ENCODE results near the gene SMAP1. TPM values are rescaled to one million over a fixed set of nuclear protein-coding genes. Genes with fewer than 3 reads are reported as not detected.

SMAP1 gene
- total RNA-seq, 2 experiments from 2014 or later: 24.8 to 31.5 TPM

DNA sequence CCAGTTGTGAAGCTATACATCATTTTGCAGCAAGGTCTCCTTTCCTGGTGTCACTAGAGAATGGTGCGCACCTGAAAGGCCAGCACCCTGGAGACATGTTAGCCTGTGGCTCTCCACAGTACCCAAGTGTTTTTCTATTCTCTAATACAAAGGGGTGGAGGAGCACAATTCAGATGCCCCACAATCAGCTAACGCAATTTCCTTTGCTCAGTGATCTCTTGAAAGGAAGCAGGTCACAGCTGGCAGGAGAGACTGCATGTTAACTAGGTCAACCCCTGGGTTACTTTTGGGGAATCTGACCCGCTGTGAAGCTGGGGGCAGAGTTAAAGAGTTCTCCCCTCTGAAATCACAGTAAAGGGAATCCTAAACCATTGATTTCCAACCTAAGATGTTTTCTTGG is 196.7 kb downstream of the SMAP1 start:
- H3K4me3 Mint-ChIP-seq: no peak overlapping the region
- H3K36me3 Mint-ChIP-seq (ENCODE audit: low read depth): peaks cover 3% of the 10 kb centered on the region
- intact Hi-C loops (cut with DNase I, micrococcal nuclease): no loop called here
- no peak for ATAC-seq
- no peak overlapping the region for H3K27ac Mint-ChIP-seq
- CTCF ChIA-PET: interaction anchor here (0.7 to 1.5 kb wide), 4 partner anchors 44 to 802 kb away, joined by 3 to 5 read pairs (median 4); no protein-coding TSS in a partner anchor
- no peaks in the 10 kb centered on the region for H3K4me1 Mint-ChIP-seq
- H3K27me3 Mint-ChIP-seq: no peaks in the 10 kb centered on the region
- DNase-seq: no peak
- POLR2A ChIA-PET: no interaction called here
- H3K9me3 Mint-ChIP-seq (ENCODE audit: low read depth): no peaks in the 10 kb centered on the region

DNA sequence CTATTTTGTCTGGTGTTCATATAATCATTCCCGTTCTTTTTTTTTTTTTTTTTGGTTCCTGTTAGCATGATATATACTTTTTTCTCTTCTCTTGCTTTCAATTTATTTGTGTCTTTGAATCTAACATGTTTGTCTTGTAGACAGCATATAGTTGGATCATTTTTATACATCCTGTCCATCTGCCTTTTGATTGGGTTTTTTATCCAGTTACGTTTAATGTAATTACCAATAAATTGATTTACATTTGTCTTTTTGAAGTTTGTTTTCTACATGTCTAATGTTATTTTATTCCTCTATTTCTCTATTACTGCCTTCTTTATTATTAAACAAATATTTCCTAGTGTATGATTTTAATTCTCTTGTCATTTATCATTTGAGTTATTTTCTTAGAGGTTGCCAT is 204.8 kb downstream of the SMAP1 start:
- ATAC-seq (no peak), DNase-seq (no peak)
- CTCF ChIA-PET: interaction anchor here (1.0 to 2.0 kb wide), 2 partner anchors 10 to 12 kb away, joined by 3 to 5 read pairs; no protein-coding TSS in a partner anchor
- Mint-ChIP-seq H3K36me3 (ENCODE audit: low read depth) (no peaks in the 10 kb centered on the region), H3K27ac (no peak overlapping the region), H3K4me1 (no peaks in the 10 kb centered on the region), H3K4me3 (no peak overlapping the region), H3K27me3 (peaks cover 3% of the 10 kb centered on the region), H3K9me3 (ENCODE audit: low read depth) (peaks cover 20% of the 10 kb centered on the region)
- intact Hi-C loops (cut with DNase I, micrococcal nuclease): no loop called here
- POLR2A ChIA-PET: no interaction called here

DNA sequence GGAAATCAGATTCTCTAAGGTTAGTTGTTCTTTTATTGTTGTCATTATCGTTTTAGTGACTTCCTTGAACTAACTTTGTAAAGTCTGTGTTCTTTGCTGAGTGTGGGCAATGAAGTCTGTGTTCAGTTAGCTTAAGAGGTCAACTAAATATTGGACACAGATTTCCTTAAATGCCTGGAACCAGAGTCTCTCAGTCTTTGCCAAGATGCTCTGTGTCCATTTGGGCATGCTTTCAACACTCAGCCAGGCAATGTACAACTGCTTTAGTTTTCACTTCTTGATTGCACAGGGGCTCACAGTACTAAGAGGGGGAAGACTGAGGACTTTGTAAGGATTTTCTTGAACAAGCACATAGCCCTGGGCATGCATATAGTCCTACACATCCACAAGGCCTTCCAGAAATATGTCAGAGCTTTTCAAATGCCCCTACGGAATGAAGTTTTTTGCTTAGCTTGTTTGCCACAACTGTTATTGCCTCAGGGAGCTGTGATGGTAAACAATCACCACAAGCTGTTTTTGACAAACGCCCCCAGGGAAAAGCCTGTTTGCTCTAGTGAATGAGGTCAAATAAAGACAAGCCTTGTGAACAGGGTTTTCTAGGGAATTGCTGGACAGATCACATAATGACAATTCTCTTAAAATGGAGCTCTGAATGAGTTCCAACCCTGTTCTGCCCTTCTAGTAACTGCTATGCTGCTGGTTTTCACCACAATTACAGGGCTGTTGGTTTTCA is 206.7 kb downstream of the SMAP1 start:
- Mint-ChIP-seq H3K9me3 (ENCODE audit: low read depth) (peaks cover 20% of the 10 kb centered on the region), H3K27ac (no peak overlapping the region), H3K4me1 (no peaks in the 10 kb centered on the region), H3K4me3 (no peak overlapping the region), H3K36me3 (ENCODE audit: low read depth) (no peaks in the 10 kb centered on the region), H3K27me3 (peaks cover 4% of the 10 kb centered on the region)
- no peak for ATAC-seq
- DNase-seq: no peak
- intact Hi-C loops (cut with DNase I, micrococcal nuclease): no loop called here
- POLR2A ChIA-PET: no interaction called here
- CTCF ChIA-PET: interaction anchor here (0.5 to 2.4 kb wide), 3 partner anchors 10 to 291 kb away, joined by 3 to 12 read pairs (median 5); no protein-coding TSS in a partner anchor

DNA sequence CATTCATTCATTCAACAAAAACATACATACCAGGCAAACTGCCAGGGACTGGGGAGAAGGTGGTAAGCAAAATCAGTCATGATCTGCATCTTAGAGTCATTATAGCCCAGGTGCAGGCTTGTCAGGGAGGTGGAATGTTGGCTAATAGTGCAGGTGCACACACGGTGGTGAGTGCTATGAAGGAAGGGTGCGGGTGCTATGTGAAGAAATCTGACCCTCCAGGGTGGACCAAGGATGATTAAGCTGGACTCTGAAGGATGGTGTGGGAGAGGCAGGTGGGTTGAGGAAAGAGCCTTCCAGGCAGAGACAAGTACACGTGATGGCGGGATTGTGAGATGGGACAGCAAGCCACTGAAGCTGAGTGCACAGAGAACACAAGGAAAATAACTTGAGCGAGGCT is 211.8 kb downstream of the SMAP1 start:
- no peak for ATAC-seq
- CTCF ChIA-PET: interaction anchor here (0.6 to 3.6 kb wide), 4 partner anchors 152 to 172 kb away, joined by 3 to 21 read pairs (median 4); no protein-coding TSS in a partner anchor
- H3K27ac Mint-ChIP-seq: no peak overlapping the region
- H3K9me3 Mint-ChIP-seq (ENCODE audit: low read depth): no peaks in the 10 kb centered on the region
- POLR2A ChIA-PET: no interaction called here
- no peaks in the 10 kb centered on the region for H3K4me1 Mint-ChIP-seq
- peaks cover 11% of the 10 kb centered on the region for H3K27me3 Mint-ChIP-seq
- DNase-seq: no peak
- intact Hi-C loops (cut with DNase I, micrococcal nuclease): no loop called here
- no peaks in the 10 kb centered on the region for H3K36me3 Mint-ChIP-seq (ENCODE audit: low read depth)
- no peak overlapping the region for H3K4me3 Mint-ChIP-seq

DNA sequence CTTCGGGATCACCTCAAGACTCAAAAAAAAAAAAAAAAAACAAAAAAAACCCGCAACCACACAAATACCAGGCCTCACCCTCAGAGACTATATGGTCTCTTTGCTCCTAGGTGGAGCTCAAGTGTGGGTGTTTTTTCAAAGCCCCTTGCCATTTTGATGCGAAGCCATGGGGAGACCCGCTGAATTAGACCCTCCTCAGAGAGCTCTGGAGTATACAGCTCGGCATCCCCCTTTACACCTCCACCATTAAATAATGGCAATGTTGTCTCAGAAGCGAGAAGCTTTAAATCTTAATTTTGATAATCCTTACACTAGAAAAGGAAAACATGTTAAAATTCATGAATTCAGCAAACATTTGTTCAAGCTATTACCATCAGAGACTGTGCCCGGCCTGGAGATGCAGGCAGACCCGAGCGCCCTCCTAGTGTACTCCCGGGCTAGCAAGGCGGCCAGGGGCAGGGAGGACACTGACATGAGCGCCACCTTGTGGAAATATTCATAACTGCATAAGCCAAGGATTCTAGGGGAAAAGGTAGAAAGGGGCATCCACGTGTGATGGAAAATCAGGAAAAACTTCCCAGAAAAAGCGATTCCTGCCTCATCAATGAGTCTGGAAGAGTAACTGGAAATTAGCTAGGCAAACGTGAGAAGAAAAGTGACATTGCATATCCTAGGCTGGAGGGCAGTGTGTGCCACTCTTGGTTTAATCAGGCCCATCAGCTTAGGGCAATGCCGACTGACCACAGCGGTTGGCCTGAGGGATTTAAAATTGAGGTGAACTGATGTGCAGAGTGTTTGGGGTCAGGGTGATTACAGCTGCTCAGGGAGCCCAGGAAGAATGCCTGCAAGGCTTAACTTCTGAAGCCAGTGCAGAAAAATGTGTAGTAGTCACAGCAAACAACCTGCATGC is 216.6 kb downstream of the SMAP1 start:
- Mint-ChIP-seq H3K4me3 (no peak overlapping the region), H3K9me3 (ENCODE audit: low read depth) (no peaks in the 10 kb centered on the region), H3K36me3 (ENCODE audit: low read depth) (no peaks in the 10 kb centered on the region), H3K4me1 (no peaks in the 10 kb centered on the region), H3K27ac (no peak overlapping the region), H3K27me3 (peaks cover 7% of the 10 kb centered on the region)
- ChIA-PET POLR2A (interaction anchor here (0.6 kb wide), 1 partner anchor 179 kb away, joined by 3 read pairs; no protein-coding TSS in a partner anchor), CTCF (interaction anchor here (0.6 to 3.3 kb wide), 37 partner anchors 9 to 663 kb away, joined by 3 to 61 read pairs (median 3); no protein-coding TSS in a partner anchor)
- DNase-seq (peak; percentile 73), ATAC-seq (peak; percentile 90)
- intact Hi-C loops (cut with DNase I, micrococcal nuclease): loop anchor here (1.0 to 5.0 kb wide), 8 partner anchors 72 to 663 kb away; partner anchors contain the start of gene B3GAT2 (in 1 of the 2)

DNA sequence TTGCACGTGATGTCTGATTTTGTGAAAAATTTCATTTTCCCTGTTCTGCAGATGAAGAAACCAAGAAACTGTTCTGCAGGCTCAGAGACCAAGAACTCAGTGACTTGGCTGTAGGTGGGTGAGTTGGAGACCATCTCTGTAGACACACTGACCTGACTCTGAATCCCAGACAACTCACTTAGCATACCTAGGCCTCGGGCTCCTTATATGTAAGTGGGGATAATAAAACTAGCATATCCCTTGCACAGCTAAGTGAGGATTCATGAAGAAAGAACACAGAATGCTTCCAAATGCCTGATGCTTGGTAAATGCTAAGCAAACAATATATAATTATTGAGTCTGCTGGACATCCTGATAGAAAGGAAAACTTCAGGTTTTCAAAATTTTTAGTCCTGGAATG is 218.4 kb downstream of the SMAP1 start:
- Mint-ChIP-seq H3K4me1 (no peaks in the 10 kb centered on the region), H3K9me3 (ENCODE audit: low read depth) (no peaks in the 10 kb centered on the region), H3K27me3 (peaks cover 2% of the 10 kb centered on the region), H3K4me3 (no peak overlapping the region), H3K36me3 (ENCODE audit: low read depth) (no peaks in the 10 kb centered on the region), H3K27ac (no peak overlapping the region)
- POLR2A ChIA-PET: no interaction called here
- CTCF ChIA-PET: interaction anchor here (0.6 to 3.3 kb wide), 9 partner anchors 125 to 368 kb away, joined by 3 to 61 read pairs (median 3); no protein-coding TSS in a partner anchor
- intact Hi-C loops (cut with DNase I, micrococcal nuclease): loop anchor here in 1 of 2 experiments (5.0 kb wide), 2 partner anchors 126 to 574 kb away; no protein-coding TSS in a partner anchor
- ATAC-seq: no peak
- no peak for DNase-seq

DNA sequence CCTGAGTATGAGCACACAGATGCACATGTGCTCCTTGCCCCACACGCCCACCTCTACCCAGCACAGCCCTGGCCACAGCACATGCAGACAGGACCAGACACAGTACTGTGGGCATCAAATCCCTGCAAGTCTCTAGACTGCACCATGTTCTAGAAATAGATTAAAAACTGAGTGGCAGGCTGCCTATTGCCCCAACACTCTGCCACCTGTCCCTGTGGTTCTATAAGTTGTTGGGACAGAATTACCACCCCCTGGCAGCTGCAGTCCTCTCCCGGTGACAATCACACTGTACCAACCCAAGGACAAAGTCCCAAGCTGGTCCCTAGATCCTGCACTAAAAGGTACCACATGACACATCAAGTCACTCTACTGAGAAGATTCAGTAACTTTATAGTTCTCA is 219.0 kb downstream of the SMAP1 start:
- Mint-ChIP-seq H3K9me3 (ENCODE audit: low read depth) (no peaks in the 10 kb centered on the region), H3K36me3 (ENCODE audit: low read depth) (no peaks in the 10 kb centered on the region), H3K27me3 (peaks cover 2% of the 10 kb centered on the region), H3K27ac (no peak overlapping the region), H3K4me1 (no peaks in the 10 kb centered on the region), H3K4me3 (no peak overlapping the region)
- CTCF ChIA-PET: interaction anchor here (0.8 to 3.3 kb wide), 6 partner anchors 124 to 369 kb away, joined by 3 to 25 read pairs (median 3); no protein-coding TSS in a partner anchor
- intact Hi-C loops (cut with DNase I, micrococcal nuclease): loop anchor here in 1 of 2 experiments (5.0 kb wide), 2 partner anchors 126 to 574 kb away; no protein-coding TSS in a partner anchor
- DNase-seq: no peak
- POLR2A ChIA-PET: no interaction called here
- ATAC-seq: no peak

DNA sequence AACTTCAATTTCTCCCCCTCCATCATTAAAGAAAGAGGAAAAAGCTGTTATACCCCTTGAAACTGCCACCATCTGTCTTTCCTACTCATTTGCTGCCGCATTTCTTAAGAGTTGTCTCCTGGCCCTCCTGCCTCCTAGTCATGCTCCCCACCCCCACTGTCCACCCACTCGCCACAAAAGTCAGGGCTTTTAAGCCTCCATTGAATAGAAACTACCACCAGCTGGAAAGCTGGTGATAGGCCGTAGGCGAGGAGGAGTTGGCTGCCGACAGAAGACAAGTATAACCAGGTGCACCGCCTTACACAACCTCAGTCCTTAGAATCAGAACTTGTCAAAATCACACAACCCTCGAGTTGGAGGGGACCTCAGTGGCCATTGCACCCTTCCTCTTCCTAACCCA is 221.6 kb downstream of the SMAP1 start:
- no peaks in the 10 kb centered on the region for H3K27me3 Mint-ChIP-seq
- no peak for DNase-seq
- H3K36me3 Mint-ChIP-seq (ENCODE audit: low read depth): no peaks in the 10 kb centered on the region
- intact Hi-C loops (cut with DNase I, micrococcal nuclease): loop anchor here in 1 of 2 experiments (5.0 kb wide), 2 partner anchors 123 to 577 kb away; no protein-coding TSS in a partner anchor
- no peaks in the 10 kb centered on the region for H3K9me3 Mint-ChIP-seq (ENCODE audit: low read depth)
- ChIA-PET CTCF (interaction anchor here (0.6 kb wide), 1 partner anchor 11 kb away, joined by 3 read pairs; no protein-coding TSS in a partner anchor), POLR2A (no interaction called here)
- no peak overlapping the region for H3K27ac Mint-ChIP-seq
- no peaks in the 10 kb centered on the region for H3K4me1 Mint-ChIP-seq
- no peak overlapping the region for H3K4me3 Mint-ChIP-seq
- ATAC-seq: no peak

DNA sequence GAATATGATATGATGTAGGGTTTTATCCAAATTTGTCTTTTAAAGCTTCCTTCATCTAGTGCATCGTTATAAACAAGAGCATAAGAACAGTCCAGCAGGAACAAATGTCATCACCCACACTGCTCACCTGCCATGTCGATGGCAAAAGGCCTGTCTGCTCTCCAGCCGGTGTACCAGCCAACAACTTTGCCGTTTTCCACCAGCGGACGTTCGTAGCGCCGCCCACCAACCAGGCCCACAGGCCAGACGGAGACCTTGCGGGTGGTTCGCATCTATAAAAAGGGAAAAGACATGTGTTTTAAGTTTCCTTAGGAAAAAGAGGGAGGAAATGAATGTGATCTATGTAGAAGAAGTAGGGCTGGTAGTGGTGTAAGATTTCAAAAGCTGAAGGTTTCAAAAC is 226.3 kb downstream of the SMAP1 start:
- ChIA-PET POLR2A (no interaction called here), CTCF (interaction anchor here (1.2 to 2.9 kb wide), 2 partner anchors 9 to 62 kb away, joined by 3 to 15 read pairs; no protein-coding TSS in a partner anchor)
- DNase-seq (no peak), ATAC-seq (no peak)
- Mint-ChIP-seq H3K4me1 (no peaks in the 10 kb centered on the region), H3K36me3 (ENCODE audit: low read depth) (no peaks in the 10 kb centered on the region), H3K4me3 (no peak overlapping the region), H3K27ac (no peak overlapping the region), H3K27me3 (peaks cover 3% of the 10 kb centered on the region), H3K9me3 (ENCODE audit: low read depth) (no peaks in the 10 kb centered on the region)
- intact Hi-C loops (cut with DNase I, micrococcal nuclease): no loop called here

DNA sequence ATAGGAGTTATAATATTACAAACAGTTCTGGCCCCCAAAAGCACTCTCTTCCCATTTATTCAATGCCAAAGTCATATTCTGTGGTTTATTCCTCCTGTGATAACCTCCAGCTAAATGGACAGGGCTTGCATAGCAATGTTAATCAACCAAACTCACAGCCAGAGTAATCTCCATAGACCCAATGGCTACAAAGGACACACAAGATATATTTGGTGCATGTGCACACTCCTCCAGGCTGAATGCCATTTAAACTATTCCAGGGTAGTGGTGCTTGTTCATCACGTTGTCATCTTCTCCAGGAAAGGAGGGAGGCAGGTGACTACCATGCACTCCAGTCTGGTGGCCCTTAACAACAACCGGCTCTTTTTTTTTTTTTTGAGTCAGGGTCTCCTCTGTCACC is 232.4 kb downstream of the SMAP1 start:
- DNase-seq: no peak
- ChIA-PET CTCF (interaction anchor here (0.6 to 1.6 kb wide), 4 partner anchors 9 to 196 kb away, joined by 3 to 5 read pairs (median 4); no protein-coding TSS in a partner anchor), POLR2A (no interaction called here)
- H3K9me3 Mint-ChIP-seq (ENCODE audit: low read depth): no peaks in the 10 kb centered on the region
- intact Hi-C loops (cut with DNase I, micrococcal nuclease): no loop called here
- ATAC-seq: no peak
- H3K4me3 Mint-ChIP-seq: no peak overlapping the region
- H3K27me3 Mint-ChIP-seq: peaks cover 8% of the 10 kb centered on the region
- no peaks in the 10 kb centered on the region for H3K4me1 Mint-ChIP-seq
- no peaks in the 10 kb centered on the region for H3K36me3 Mint-ChIP-seq (ENCODE audit: low read depth)
- H3K27ac Mint-ChIP-seq: no peak overlapping the region

DNA sequence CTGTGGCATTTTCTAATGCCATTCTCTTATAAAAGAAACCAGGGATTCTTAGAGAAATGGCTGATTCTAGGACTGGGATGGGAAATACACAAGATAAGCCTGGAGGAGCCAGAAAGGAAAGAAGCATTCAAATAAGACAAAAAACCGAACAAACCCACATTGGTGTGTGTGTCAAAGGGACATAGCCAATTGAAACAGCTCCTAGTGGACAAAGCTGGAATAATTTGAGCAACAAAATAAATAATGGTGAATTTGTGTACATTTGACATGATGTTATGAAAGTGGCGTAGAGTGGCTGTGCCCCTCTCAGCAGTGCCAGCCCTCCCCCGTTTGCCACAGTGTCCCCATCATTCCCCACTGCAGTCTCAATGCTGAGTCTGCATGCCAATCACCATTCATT is 233.6 kb downstream of the SMAP1 start:
- no peaks in the 10 kb centered on the region for H3K9me3 Mint-ChIP-seq (ENCODE audit: low read depth)
- no peaks in the 10 kb centered on the region for H3K4me1 Mint-ChIP-seq
- no peak overlapping the region for H3K27ac Mint-ChIP-seq
- H3K36me3 Mint-ChIP-seq (ENCODE audit: low read depth): no peaks in the 10 kb centered on the region
- DNase-seq (no peak), ATAC-seq (no peak)
- intact Hi-C loops (cut with DNase I, micrococcal nuclease): no loop called here
- peaks cover 8% of the 10 kb centered on the region for H3K27me3 Mint-ChIP-seq
- ChIA-PET CTCF (interaction anchor here (1.6 kb wide), 1 partner anchor 12 kb away, joined by 3 read pairs; no protein-coding TSS in a partner anchor), POLR2A (no interaction called here)
- H3K4me3 Mint-ChIP-seq: no peak overlapping the region

Measured in activated CD4-positive, alpha-beta T cell treated with anti-CD3 and anti-CD28 coated beads for 36 hours (primary cell).